GM21529 (cell line): ENCODE results near the gene SDC1.
"Not testable (repeated sequence)": the region's sequence is repeated elsewhere in the genome, so short reads cannot be mapped to it uniquely, and the experiment has no call there.

Experiments used
- ATAC-seq: cut with Tn5 transposase; IDR thresholded peaks from one replicate; pipeline ENCODE4 v1.9.1; 2021; ENCODE audit not compliant: unreplicated experiment

Gene SDC1

GRCh38 chr2:20198796-20199632 is 25.9 kb downstream of the SDC1 start:
- no peak for ATAC-seq

- ATAC-seq = no peak
Observed at GRCh38 chr2:20198001-20198400, 26.9 kb downstream of the SDC1 start.

GRCh38 chr2:20197192-20197591 is 27.7 kb downstream of the SDC1 start:
- ATAC-seq = no peak

- ATAC-seq = no peak
Observed at GRCh38 chr2:20196657-20197161, 28.2 kb downstream of the SDC1 start.

GRCh38 chr2:20196053-20196656 is 28.8 kb downstream of the SDC1 start:
- ATAC-seq = no peak

- no peak for ATAC-seq
Observed at GRCh38 chr2:20195431-20196033, 29.4 kb downstream of the SDC1 start.

GRCh38 chr2:20195016-20195411 is 29.9 kb downstream of the SDC1 start:
- ATAC-seq = not testable (repeated sequence)

- ATAC-seq = no peak
Observed at GRCh38 chr2:20194097-20195015, 30.6 kb downstream of the SDC1 start.

GRCh38 chr2:20193185-20193584 is 31.7 kb downstream of the SDC1 start:
- no peak for ATAC-seq

- no peak for ATAC-seq
Observed at GRCh38 chr2:20192781-20193180, 32.1 kb downstream of the SDC1 start.

- no peak for ATAC-seq
Observed at GRCh38 chr2:20191714-20192569, 33.0 kb downstream of the SDC1 start.

GRCh38 chr2:20190876-20191713 is 33.8 kb downstream of the SDC1 start:
- ATAC-seq = peak; percentile 67

GRCh38 chr2:20190170-20190569 is 34.8 kb downstream of the SDC1 start:
- ATAC-seq = no peak

- no peak for ATAC-seq
Observed at GRCh38 chr2:20189299-20189931, 35.5 kb downstream of the SDC1 start.

GRCh38 chr2:20188851-20189250 is 36.1 kb downstream of the SDC1 start:
- ATAC-seq = no peak

GRCh38 chr2:20188201-20188600 is 36.7 kb downstream of the SDC1 start:
- ATAC-seq = no peak

- no peak for ATAC-seq
Observed at GRCh38 chr2:20187331-20187730, 37.6 kb downstream of the SDC1 start.

- no peak for ATAC-seq
Observed at GRCh38 chr2:20186855-20187187, 38.1 kb downstream of the SDC1 start.
